ENCODE measurements around the gene ARID3A. TPM values are rescaled to one million over a fixed set of nuclear protein-coding genes. Genes with fewer than 3 reads are reported as not detected.

Gene ARID3A
- total RNA-seq, result 9.2 and 21.7 TPM in 2 replicates

GRCh38 chr19:925526-926322 is at the start of gene ARID3A:
Gene ARID3A (plus strand): TSS chr19:926035. CDS start chr19:929529, 3,494 bp downstream.

GRCh38 chr19:892894-893689 is 32.7 kb upstream of the ARID3A start, which contains the start of the genes MED16 and RNU6-9:
Gene MED16 (minus strand): TSS chr19:893187. CDS start chr19:891131, 2,056 bp downstream.
Gene RNU6-9 (plus strand): TSS chr19:893484.

GRCh38 chr19:913080-913748 is 12.6 kb upstream of the ARID3A start, which contains the start of gene R3HDM4:
Gene R3HDM4 (minus strand): TSS chr19:913219. CDS start chr19:913157, 62 bp downstream.

DNA sequence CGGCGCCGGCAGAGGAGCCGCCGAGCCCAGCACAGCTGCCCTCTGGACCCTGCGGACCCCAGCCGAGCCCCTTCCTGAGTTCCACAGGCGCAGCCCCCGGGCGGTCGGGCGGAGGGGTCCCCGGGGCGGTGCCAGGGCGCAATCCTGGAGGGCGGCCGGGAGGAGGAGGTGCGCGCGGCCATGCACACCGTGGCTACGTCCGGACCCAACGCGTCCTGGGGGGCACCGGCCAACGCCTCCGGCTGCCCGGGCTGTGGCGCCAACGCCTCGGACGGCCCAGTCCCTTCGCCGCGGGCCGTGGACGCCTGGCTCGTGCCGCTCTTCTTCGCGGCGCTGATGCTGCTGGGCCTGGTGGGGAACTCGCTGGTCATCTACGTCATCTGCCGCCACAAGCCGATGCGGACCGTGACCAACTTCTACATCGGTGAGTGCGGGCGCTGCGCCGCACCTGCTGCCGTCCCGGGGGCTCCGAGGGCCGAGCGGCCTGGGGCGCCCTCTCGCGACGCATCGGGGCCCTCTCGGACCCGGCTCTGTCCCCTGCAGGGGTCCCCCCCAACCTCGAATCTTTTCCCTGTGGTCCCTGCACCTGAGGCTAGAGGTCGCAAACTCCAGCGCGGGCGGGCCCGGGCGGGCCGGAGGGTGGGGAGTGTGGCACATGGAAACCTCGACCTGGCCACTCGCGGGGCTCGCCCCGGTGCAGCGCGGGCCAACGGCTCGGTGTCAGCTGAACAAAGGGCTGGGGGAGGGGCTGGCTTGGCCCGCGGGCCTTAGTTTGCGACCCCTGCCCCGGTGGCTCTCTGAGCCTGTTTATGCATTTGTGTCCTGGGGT is 8.3 kb upstream of the ARID3A start, which contains the start of gene KISS1R:
Gene KISS1R (plus strand): TSS at position 11 of the 829 bp plus-strand sequence. CDS start 170 bp downstream, at position 181.

GRCh38 chr19:984165-984967 is 58.5 kb downstream of the ARID3A start, which contains the start of gene WDR18:
Gene WDR18 (plus strand): TSS chr19:984345. CDS start chr19:984354, 9 bp downstream.

GRCh38 chr19:1000095-1000494 is 74.3 kb downstream of the ARID3A start, which contains the start of gene GRIN3B:
Gene GRIN3B (plus strand): TSS chr19:1000419. CDS start chr19:1000438, 19 bp downstream.

GRCh38 chr19:1020868-1021425 is 95.1 kb downstream of the ARID3A start, which contains the start of gene TMEM259:
Gene TMEM259 (minus strand): TSS chr19:1021123. CDS start chr19:1020996, 127 bp downstream.

Other genes with a start within 250 kb of the ARID3A start
- gene FSTL3, start 249.6 kb upstream of the ARID3A start, total RNA-seq, result 15.9 and 77.4 TPM in 2 replicates
- gene PRSS57, start 230.6 kb upstream of the ARID3A start, total RNA-seq, result 0.17 TPM in 1 of 2 replicates, not detected in the other
- 3.9 and 41.4 TPM in 2 replicates for gene PALM, start 217.1 kb upstream of the ARID3A start, total RNA-seq
- under 0.01 and 0.17 TPM in 2 replicates for gene MISP, start 174.9 kb upstream of the ARID3A start, total RNA-seq
- 72.0 and 99.4 TPM in 2 replicates for gene PTBP1, start 128.6 kb upstream of the ARID3A start, total RNA-seq
- 0.15 and 2.5 TPM in 2 replicates for gene PLPPR3, start 104.1 kb upstream of the ARID3A start, total RNA-seq
- under 0.01 TPM in 1 of 2 replicates, not detected in the other for gene AZU1, start 98.2 kb upstream of the ARID3A start, total RNA-seq
- not detected in 2 replicates for gene PRTN3, start 85.0 kb upstream of the ARID3A start, total RNA-seq
- 0.66 TPM in 1 of 2 replicates, not detected in the other for gene ELANE, start 73.7 kb upstream of the ARID3A start, total RNA-seq
- gene CFD, start 66.4 kb upstream of the ARID3A start, total RNA-seq, result 38.5 and 194 TPM in 2 replicates
- 45.8 and 46.6 TPM in 2 replicates for gene MED16, start 32.8 kb upstream of the ARID3A start, total RNA-seq
- not detected in 2 replicates for gene RNU6-9, start 32.6 kb upstream of the ARID3A start, total RNA-seq
- 16.6 and 23.3 TPM in 2 replicates for gene R3HDM4, start 12.8 kb upstream of the ARID3A start, total RNA-seq
- gene KISS1R, start 8.7 kb upstream of the ARID3A start, total RNA-seq, result not detected in 2 replicates
- 45.3 and 69.4 TPM in 2 replicates for gene WDR18, start 58.3 kb downstream of the ARID3A start, total RNA-seq
- gene GRIN3B, start 74.4 kb downstream of the ARID3A start, total RNA-seq, result 0.58 and 2.3 TPM in 2 replicates
- 64.1 and 101 TPM in 2 replicates for gene TMEM259, start 95.1 kb downstream of the ARID3A start, total RNA-seq
- gene RNU6-2, start 95.5 kb downstream of the ARID3A start, total RNA-seq, result not detected in 2 replicates
- gene CNN2, start 100.6 kb downstream of the ARID3A start, total RNA-seq, result 186 and 319 TPM in 2 replicates
- gene ABCA7, start 114.1 kb downstream of the ARID3A start, total RNA-seq, result 6.0 and 7.9 TPM in 2 replicates
- gene ARHGAP45, start 141.1 kb downstream of the ARID3A start, total RNA-seq, result 1.7 and 4.0 TPM in 2 replicates
- gene POLR2E, start 169.3 kb downstream of the ARID3A start, total RNA-seq, result 135 and 143 TPM in 2 replicates
- 249 and 483 TPM in 2 replicates for gene GPX4, start 178.0 kb downstream of the ARID3A start, total RNA-seq
- gene SBNO2, start 248.2 kb downstream of the ARID3A start, total RNA-seq, result 36.8 and 60.2 TPM in 2 replicates

Data from smooth muscle cell of trachea (primary cell).